NCI-H2196 (cell line): Measurements from ENCODE around the gene ENPEP.
A peak's percentile ranks its signal among the peaks of the same experiment; 100 is the strongest.
"Not testable (repeated sequence)": the region's sequence is repeated elsewhere in the genome, so short reads cannot be mapped to it uniquely, and the experiment has no call there.

Source experiments
- DNase-seq: peaks from one replicate; lab custom pipeline; 2025; ENCODE audit not compliant: unreplicated experiment; lab: John Stamatoyannopoulos, UW

The ENPEP gene

GRCh38 chr4:110484767-110485166 is 8.8 kb downstream of the ENPEP start:
- DNase-seq, result no peak

- DNase-seq, result no peak
These were observed 9.5 kb downstream of the ENPEP start for GRCh38 chr4:110485452-110485851.

DNA sequence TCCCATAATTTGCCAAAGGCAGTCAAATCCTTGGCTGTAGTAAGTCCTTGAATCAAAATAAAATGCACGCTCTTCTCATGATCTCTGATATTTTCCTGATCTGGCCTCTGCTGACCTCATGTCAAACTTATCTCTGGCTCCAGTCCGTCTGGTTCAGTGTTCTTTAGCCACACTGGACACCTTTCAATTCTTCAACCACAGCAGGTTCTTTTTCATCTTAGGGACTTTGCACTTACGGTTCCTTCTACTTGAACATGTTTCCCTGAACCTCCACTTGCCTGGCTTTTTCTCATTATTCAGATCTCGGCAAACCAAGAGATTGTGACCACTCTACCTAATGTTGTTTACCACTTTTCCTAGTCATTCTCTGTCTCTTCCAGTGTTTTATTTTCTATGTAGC is 10.3 kb downstream of the ENPEP start:
- DNase-seq, result no peak

DNA sequence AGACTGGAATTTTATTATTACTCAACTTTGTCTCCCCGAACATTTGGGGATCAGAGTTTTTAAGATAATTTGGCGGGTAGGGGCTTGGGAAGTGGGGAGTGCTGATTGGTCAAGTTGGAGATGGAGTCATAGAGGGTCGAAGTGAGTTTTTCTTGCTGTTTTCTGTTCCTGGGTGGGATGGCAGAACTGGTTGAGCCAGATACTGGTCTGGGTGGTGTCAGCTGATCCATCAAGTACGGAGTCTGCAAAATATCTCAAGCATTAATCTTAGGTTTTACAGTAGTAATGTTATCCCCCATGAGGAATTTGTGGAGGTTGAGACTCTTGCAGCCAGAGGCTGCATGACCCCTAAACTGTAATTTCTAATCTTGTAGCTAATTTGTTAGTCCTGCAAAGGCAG is 10.9 kb downstream of the ENPEP start:
- DNase-seq, result not testable (repeated sequence)

DNA sequence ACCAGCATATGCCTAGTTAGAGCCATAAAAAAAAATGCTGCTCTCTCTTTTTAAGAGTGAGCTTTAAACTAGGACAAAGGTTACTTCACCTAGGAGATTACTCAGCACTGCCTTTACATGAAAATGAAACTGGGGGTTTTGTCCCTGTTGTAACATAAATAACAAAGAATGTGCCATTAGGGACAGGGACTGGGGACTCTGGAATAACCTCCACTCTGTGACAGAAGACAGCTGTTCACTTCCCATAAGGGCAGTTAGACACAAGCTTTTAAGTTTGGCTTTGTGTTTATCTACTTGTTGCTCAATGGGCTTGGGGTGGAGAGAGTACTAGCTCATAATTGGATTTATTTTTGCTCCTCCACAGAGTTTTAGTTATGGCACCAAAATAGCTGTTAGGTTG is 11.9 kb downstream of the ENPEP start:
- DNase-seq, result no peak

GRCh38 chr4:110489901-110490508 is 14.1 kb downstream of the ENPEP start:
- no peak for DNase-seq

DNA sequence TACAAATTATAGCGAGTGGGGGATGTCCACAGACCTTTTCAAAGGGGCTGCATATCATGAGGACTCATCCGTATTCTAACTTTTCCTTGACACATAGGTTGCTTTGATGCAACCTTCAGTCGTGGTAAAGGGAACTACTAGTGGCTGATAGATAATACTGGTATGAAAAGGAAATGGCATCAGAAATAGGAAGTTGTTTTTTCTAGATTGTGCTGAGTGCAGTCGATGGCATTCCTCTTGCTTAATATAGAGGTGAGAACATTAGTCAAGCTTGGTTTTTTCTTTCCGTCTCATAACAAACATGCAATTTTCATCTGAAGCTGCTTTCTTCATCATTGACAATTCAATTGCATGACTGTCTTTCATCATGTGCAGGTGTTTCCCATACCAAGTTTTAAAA is 16.6 kb downstream of the ENPEP start:
- no peak for DNase-seq

- no peak for DNase-seq
These were observed 17.6 kb downstream of the ENPEP start for GRCh38 chr4:110493520-110493919.

DNA sequence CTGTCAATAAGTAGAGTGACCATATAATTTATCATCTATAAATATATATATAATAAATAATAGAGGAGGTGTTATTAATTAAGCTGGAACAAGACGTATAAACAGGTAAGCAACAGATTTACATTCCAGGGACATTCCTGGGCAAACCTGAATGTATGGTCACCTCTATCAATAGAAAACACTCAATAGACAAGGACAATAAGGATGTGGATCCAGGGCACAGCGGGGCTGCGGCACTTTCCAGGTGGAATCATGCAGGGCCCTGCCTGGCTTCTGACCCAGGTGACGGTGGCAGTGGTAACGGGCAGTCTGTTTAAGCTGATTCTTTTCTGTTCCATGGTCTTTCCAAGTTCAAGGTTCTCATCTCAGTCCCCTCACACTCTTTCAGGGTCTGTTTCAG is 22.5 kb downstream of the ENPEP start:
- DNase-seq, result no peak

DNA sequence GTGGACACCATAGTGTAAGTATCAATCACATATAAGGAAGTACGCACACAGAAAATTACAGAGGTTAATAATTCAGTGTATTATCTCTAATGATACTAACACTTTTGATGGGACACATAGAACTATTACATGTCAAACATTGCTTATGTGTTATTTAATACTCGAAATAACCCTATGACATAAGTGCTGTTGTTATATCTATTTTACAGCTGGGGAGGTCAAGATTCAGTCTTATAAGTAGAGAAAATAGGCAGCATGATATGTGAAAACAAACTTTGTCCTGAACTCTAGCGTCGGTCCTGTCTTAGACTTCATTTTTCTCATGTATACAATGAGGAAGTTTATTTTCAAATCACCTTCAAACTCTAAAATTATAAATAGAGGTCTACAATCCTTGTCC is 23.2 kb downstream of the ENPEP start:
- DNase-seq, result no peak

DNA sequence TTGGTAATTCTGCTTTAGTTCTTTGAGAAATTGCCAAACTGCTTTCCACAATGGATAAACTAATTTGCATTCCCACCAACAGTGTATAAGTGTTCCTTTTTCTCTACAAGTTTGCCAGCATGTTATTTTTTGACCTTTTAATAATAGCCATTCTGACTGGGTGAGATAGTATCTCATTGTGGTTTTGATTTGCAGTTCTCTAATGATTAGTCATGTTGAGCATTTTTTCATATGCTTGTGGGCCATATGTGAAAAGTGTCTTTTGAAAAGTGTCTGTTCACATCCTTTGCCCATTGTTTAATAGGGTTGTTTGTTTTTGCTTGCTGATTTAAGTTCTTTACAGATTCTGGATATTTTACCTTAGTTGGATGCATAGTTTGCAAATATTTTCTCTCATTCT is 25.9 kb downstream of the ENPEP start:
- no peak for DNase-seq

- DNase-seq, result no peak
These were observed 27.5 kb downstream of the ENPEP start for GRCh38 chr4:110503270-110504083.

DNA sequence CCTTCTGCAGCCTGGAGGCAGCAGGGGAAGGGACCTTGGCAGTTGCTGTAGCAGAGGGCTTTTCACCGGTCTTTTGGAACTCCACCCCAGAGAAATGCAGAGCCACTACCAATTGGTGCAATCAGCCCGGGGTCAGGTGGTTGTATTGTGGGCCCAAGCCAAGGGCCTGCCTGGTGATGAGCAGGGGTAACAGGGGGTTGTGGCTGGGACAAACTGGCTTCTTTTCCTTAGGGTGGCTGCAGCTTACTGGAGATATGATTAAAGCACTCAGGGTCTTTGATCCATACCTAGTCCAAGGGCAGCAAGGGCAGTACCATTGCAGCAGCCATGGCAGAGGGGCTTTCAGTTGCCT is 28.1 kb downstream of the ENPEP start:
- DNase-seq, result no peak

DNA sequence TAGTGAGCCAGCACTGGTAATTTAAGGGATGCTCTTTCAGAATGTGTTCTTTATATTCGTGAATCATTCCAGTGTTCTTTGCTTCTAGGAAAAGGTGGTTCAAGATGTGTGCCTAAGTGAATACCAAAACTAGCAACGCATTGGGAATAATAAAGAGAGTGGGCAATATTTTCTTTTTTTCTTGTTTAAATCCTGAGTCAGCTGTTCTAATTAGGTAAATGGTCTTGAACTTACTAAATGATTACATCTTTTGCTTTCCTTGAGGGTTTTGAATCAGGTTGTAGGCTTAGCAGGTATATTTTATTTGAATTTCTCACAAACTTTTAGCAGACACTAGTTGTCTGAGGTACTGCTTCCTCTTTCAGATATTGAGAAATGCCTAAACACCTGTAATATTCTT is 29.5 kb downstream of the ENPEP start:
- DNase-seq, result no peak

DNA sequence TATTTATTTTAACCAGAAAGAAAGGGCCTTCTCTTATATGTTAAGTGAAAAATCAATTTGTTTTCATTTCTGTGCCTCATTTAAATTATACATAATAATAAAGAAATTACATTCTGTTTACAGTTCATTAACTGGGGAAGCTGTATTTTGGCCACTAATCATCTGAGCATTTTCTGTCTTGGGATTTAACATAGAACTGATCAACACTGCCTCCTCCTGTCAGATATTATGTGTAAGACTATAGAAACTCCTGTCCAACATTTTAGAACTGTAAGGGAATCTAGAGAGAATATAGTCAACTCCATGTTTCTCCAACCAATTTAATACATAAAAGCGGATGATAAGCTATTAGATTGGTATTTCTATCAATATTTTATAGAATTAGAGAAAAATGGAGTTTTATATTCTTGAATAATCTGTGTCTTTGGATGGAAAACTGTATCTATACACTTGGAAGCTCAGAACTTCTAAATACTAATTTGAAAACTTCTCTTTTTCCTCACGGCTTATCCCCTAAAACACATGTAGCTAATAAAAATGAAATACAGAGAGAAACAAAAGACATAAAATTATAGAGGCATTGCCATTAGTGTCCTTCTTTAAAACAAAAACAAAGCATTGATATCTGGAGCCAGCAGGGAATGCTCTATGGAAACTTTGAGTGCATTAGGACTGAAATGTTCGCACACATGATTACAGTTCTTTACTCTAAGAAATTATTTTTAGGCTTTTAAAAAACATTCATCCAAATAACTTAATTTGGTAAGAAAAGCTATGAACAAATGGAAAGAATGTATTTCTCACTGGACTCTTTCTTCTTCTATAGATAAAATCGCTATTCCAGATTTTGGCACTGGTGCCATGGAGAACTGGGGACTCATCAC is 33.1 kb downstream of the ENPEP start:
- no peak for DNase-seq

GRCh38 chr4:110510277-110510676 is 34.3 kb downstream of the ENPEP start:
- no peak for DNase-seq

DNA sequence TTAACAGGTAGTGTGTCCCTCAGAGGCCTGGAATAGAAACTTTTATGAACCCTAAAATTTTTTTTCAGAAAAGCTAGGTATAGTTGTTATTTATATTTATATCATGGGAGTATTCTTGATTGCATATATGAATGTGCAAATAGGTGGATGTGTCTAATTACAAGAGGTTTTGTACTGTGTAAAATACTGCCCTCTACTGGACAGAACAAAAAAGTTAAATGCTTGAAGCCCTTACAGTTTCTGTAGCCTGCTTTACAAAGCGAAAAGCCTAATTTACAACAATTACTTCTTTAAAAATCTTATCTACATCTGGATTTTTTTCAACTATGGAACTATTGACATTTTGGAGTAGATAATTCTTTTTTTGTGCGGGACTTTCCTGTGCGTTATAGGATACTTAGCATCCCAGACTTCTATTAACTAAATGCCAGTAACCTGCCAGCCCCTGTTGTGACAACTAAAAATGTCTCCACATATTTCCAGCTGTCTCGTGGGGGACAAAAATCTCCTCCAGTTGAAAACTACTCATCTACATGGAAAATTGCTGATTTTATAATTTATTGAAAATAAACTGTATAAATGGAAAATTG is 35.1 kb downstream of the ENPEP start:
- DNase-seq, result peak; percentile 58

DNA sequence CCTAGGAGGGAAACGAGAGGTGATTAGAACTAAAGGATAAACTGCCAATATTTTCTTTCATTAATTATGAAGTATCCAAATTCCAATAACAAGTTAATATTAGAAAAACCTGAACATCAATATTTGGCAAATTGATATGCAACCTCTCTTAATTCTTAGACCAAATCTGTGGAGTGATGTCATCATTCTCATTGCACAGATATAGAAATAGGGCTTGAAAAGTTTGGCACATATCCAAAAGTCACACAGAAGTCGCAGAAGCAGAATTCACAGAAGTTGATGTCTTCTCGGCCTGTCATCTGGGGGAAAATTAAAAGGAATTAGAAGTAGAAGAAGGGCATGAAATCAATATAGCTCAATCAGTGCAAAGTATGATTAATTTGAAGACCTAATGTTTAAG is 36.9 kb downstream of the ENPEP start:
- DNase-seq, result no peak

- DNase-seq, result peak; percentile 1
These were observed 39.0 kb downstream of the ENPEP start for GRCh38 chr4:110514889-110515479.

DNA sequence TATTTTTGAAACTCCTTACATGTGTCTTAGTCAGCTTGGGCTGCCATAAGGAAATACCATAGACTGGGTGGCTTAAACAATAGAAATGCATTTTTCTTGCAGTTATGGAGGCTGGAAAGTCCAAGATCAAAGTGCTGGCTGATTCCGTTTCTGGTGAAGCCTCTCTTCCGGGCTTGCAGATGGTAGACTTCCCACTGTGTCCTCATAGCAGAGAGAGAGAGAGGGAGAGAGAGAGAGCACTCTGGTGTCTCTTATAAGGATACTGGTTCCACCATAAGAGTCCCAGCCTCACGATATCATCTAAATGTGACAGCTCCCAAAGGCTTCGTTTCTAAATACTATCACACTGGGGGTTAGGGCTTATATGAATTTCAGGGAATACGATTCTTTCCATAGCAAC is 39.7 kb downstream of the ENPEP start:
- no peak for DNase-seq
